Measurements from ENCODE around the gene FER. TPM values are rescaled to one million over a fixed set of nuclear protein-coding genes. Genes with fewer than 3 reads are reported as not detected.
"Not testable (repeated sequence)": the region's sequence is repeated elsewhere in the genome, so short reads cannot be mapped to it uniquely, and the experiment has no call there.

Gene FER
- polyA plus RNA-seq, 3 donors = 2.4 to 14.7 (median 6.2) TPM

DNA sequence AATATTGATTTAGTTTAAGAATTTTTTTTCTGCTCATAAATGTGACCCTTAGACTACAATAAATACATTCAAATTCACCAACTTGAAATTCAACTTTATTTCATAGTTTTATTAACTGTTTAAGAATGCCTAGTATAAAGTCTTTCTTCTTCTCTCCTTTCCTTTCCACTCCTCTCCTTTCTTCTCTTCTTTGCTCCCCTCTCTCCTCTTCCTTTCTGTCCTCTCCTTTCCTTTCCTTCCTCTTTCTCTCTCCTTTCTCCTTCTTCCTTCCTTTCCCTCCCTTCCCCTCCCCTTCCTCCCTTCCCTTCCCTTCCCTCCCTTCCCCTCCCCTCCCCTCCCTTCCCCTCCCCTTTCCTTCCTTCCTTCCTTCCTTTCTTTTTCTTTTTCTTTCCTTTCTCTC, 150.6 kb downstream of the FER start:
- H3K9me3 ChIP-seq (replicated peaks in 1 of 2; ENCODE audit: control insufficient read depth in 1 of 2, insufficient read depth in 1 of 2, low read length in 2 of 2) = no peaks in the 10 kb centered on the region
- H2AFZ ChIP-seq (ENCODE audit: insufficient read depth, low read depth, low read length, poor library complexity, severe bottlenecking) = no peak overlapping the region
- Mint-ChIP-seq H3K36me3 (peaks cover 20 to 22% of the 10 kb centered on the region in 2 donors), H3K4me3 (no peak overlapping the region), H3K9me3 (peaks cover 0 to 8% (median 0%) of the 10 kb centered on the region in 7 donors), H3K27ac (peak overlapping the region in 1 of 7 donors; percentile 82), H3K4me1 (no peaks in the 10 kb centered on the region), H3K27me3 (ENCODE audit: low read depth in 3 of 3) (no peaks in the 10 kb centered on the region)
- no peak overlapping the region for H3K4me3 ChIP-seq (replicated peaks in 1 of 3; ENCODE audit: low read depth in 2 of 3, low read length in 3 of 3)
- intact Hi-C loops (cut with micrococcal nuclease) = no loop called here
- H4K20me1 ChIP-seq (ENCODE audit: insufficient read depth, low read length) = no peaks in the 10 kb centered on the region
- no peak for DNase-seq
- no peak overlapping the region for H3K4me2 ChIP-seq (replicated peaks; ENCODE audit: extremely low read depth, low read length, poor library complexity, severe bottlenecking)
- no peaks in the 10 kb centered on the region for H3K4me1 ChIP-seq (ENCODE audit: control insufficient read depth in 1 of 2, insufficient read depth in 2 of 2, low read length in 2 of 2)
- no peak overlapping the region for H3K9ac ChIP-seq (ENCODE audit: insufficient read depth, low read length, poor library complexity, severe bottlenecking)
- peaks cover 2 to 4% of the 10 kb centered on the region in 2 donors for H3K36me3 ChIP-seq (replicated peaks in 1 of 2; ENCODE audit: control insufficient read depth in 1 of 2, insufficient read depth in 2 of 2, low read length in 2 of 2)
- TF ChIP-seq, protein P1, sequence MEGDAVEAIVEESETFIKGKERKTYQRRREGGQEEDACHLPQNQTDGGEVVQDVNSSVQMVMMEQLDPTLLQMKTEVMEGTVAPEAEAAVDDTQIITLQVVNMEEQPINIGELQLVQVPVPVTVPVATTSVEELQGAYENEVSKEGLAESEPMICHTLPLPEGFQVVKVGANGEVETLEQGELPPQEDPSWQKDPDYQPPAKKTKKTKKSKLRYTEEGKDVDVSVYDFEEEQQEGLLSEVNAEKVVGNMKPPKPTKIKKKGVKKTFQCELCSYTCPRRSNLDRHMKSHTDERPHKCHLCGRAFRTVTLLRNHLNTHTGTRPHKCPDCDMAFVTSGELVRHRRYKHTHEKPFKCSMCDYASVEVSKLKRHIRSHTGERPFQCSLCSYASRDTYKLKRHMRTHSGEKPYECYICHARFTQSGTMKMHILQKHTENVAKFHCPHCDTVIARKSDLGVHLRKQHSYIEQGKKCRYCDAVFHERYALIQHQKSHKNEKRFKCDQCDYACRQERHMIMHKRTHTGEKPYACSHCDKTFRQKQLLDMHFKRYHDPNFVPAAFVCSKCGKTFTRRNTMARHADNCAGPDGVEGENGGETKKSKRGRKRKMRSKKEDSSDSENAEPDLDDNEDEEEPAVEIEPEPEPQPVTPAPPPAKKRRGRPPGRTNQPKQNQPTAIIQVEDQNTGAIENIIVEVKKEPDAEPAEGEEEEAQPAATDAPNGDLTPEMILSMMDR (IDR thresholded peaks at IDR 0.05) = no peak
- no peaks in the 10 kb centered on the region for H3K79me2 ChIP-seq (ENCODE audit: insufficient read depth, low read length)
- no peak overlapping the region for H3K27ac ChIP-seq (ENCODE audit: low read depth in 1 of 2, low read length in 2 of 2)
- no peaks in the 10 kb centered on the region for H3K27me3 ChIP-seq (ENCODE audit: control insufficient read depth in 2 of 2, insufficient read depth in 2 of 2, low read length in 2 of 2)

DNA sequence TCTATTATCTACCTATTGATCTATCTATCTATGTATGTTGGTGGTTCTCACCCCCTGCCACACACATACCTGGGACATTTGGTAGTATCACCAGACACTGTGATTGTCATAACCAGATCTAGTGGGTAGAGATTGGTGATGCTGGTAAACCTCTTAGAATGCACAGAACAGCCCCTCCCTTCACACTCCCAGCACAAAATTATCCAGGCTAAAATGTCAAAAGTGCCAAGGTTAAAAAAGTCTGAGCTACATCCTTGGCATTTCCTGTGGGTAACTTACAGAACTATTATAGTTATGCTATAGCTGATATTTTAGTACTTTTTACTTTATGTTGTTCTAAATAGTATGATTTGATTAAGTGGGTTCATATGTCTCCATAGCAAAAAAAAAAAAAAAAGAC, 151.0 kb downstream of the FER start:
- H3K27me3 ChIP-seq (ENCODE audit: control insufficient read depth in 2 of 2, insufficient read depth in 2 of 2, low read length in 2 of 2) = no peaks in the 10 kb centered on the region
- peaks cover 2 to 4% of the 10 kb centered on the region in 2 donors for H3K36me3 ChIP-seq (replicated peaks in 1 of 2; ENCODE audit: control insufficient read depth in 1 of 2, insufficient read depth in 2 of 2, low read length in 2 of 2)
- DNase-seq = no peak
- no peak overlapping the region for H2AFZ ChIP-seq (ENCODE audit: insufficient read depth, low read depth, low read length, poor library complexity, severe bottlenecking)
- Mint-ChIP-seq H3K9me3 (peaks cover 0 to 8% (median 0%) of the 10 kb centered on the region in 7 donors), H3K27me3 (ENCODE audit: low read depth in 3 of 3) (no peaks in the 10 kb centered on the region), H3K4me1 (no peaks in the 10 kb centered on the region), H3K27ac (peak overlapping the region in 2 of 7 donors; percentile 10 to 82), H3K4me3 (no peak overlapping the region), H3K36me3 (peaks cover 18 to 20% of the 10 kb centered on the region in 2 donors)
- H4K20me1 ChIP-seq (ENCODE audit: insufficient read depth, low read length) = no peaks in the 10 kb centered on the region
- no peak overlapping the region for H3K4me3 ChIP-seq (replicated peaks in 1 of 3; ENCODE audit: low read depth in 2 of 3, low read length in 3 of 3)
- no peak overlapping the region for H3K4me2 ChIP-seq (replicated peaks; ENCODE audit: extremely low read depth, low read length, poor library complexity, severe bottlenecking)
- TF ChIP-seq, protein P1 (IDR thresholded peaks at IDR 0.05) = no peak
- no peaks in the 10 kb centered on the region for H3K79me2 ChIP-seq (ENCODE audit: insufficient read depth, low read length)
- no peaks in the 10 kb centered on the region for H3K4me1 ChIP-seq (ENCODE audit: control insufficient read depth in 1 of 2, insufficient read depth in 2 of 2, low read length in 2 of 2)
- no peak overlapping the region for H3K27ac ChIP-seq (ENCODE audit: low read depth in 1 of 2, low read length in 2 of 2)
- intact Hi-C loops (cut with micrococcal nuclease) = no loop called here
- no peak overlapping the region for H3K9ac ChIP-seq (ENCODE audit: insufficient read depth, low read length, poor library complexity, severe bottlenecking)
- no peaks in the 10 kb centered on the region for H3K9me3 ChIP-seq (replicated peaks in 1 of 2; ENCODE audit: control insufficient read depth in 1 of 2, insufficient read depth in 1 of 2, low read length in 2 of 2)

DNA sequence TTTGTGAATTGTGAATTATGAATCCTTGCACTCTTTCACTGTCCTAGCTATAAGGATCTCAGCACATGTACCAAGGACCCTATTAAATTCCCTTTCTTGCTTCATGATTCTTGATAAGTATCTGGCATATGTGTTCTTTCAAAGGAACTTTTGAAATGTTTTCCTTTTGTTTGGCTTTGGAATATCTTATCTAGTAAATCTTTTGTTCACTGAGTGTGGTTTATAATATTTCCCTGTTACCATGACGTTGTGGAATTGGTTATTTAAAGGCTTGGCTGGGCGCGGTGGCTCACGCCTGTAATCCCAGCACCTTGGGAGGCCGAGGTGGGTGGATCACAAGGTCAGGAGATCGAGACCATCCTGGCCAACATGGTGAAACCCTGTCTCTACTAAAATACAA, 151.5 kb downstream of the FER start:
- H3K79me2 ChIP-seq (ENCODE audit: insufficient read depth, low read length); H3K27me3 Mint-ChIP-seq (ENCODE audit: low read depth in 3 of 3); H4K20me1 ChIP-seq (ENCODE audit: insufficient read depth, low read length); H3K27me3 ChIP-seq (ENCODE audit: control insufficient read depth in 2 of 2, insufficient read depth in 2 of 2, low read length in 2 of 2); H3K4me2 ChIP-seq (replicated peaks; ENCODE audit: extremely low read depth, low read length, poor library complexity, severe bottlenecking); H3K4me1 ChIP-seq (ENCODE audit: control insufficient read depth in 1 of 2, insufficient read depth in 2 of 2, low read length in 2 of 2); DNase-seq; H3K9me3 Mint-ChIP-seq; H3K9me3 ChIP-seq (replicated peaks in 1 of 2; ENCODE audit: control insufficient read depth in 1 of 2, insufficient read depth in 1 of 2, low read length in 2 of 2); intact Hi-C loops (cut with micrococcal nuclease); H3K27ac ChIP-seq (ENCODE audit: low read depth in 1 of 2, low read length in 2 of 2); H2AFZ ChIP-seq (ENCODE audit: insufficient read depth, low read depth, low read length, poor library complexity, severe bottlenecking); H3K36me3 ChIP-seq (replicated peaks in 1 of 2; ENCODE audit: control insufficient read depth in 1 of 2, insufficient read depth in 2 of 2, low read length in 2 of 2); H3K4me3 Mint-ChIP-seq; H3K9ac ChIP-seq (ENCODE audit: insufficient read depth, low read length, poor library complexity, severe bottlenecking); H3K4me1 Mint-ChIP-seq; H3K4me3 ChIP-seq (replicated peaks in 1 of 3; ENCODE audit: low read depth in 2 of 3, low read length in 3 of 3); H3K27ac Mint-ChIP-seq: not testable (repeated sequence)
- WGBS (ENCODE audit: insufficient coverage) = no CpG with 5 or more reads among the region's 6 CpGs
- H3K36me3 Mint-ChIP-seq = peaks cover 13 to 19% of the 10 kb centered on the region in 2 donors

All from CD14-positive monocyte (primary cell).